22Rv1 (cell line): ENCODE results near the gene AMMECR1L.

Experiments used
- ZFX ChIP-seq: fragments of 450-650 bp; IDR thresholded peaks from 2 replicates; pipeline ENCODE4 v1.6.1; 2017; ENCODE audit warnings: antibody characterized with exemption, borderline replicate concordance
- TF ChIP-seq, protein P1 (sequence below): fragments of 450-650 bp; IDR thresholded peaks from 2 replicates; pipeline ENCODE4 v1.5.1; 2017; ENCODE audit warnings: mild to moderate bottlenecking

DNA sequence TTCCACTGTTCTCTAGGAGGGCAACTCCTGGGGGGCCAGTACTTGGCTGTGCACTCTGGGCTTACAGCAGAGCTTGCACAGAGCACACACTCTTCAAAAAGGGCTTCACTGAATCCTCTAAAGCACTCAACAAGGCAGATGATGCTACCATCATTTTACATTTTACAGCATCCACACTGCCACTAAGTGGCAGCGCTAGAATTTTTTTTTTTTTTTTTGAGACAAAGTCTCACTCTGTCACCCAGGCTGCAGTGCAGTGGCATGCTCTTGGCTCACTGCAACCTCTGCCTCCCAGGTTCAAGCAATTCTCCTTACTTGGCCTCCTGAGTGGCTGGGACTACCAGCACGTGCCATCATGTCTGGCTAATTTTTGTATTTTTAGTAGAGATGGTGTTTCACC is 8.6 kb downstream of the AMMECR1L start:
- TF ChIP-seq, protein P1, sequence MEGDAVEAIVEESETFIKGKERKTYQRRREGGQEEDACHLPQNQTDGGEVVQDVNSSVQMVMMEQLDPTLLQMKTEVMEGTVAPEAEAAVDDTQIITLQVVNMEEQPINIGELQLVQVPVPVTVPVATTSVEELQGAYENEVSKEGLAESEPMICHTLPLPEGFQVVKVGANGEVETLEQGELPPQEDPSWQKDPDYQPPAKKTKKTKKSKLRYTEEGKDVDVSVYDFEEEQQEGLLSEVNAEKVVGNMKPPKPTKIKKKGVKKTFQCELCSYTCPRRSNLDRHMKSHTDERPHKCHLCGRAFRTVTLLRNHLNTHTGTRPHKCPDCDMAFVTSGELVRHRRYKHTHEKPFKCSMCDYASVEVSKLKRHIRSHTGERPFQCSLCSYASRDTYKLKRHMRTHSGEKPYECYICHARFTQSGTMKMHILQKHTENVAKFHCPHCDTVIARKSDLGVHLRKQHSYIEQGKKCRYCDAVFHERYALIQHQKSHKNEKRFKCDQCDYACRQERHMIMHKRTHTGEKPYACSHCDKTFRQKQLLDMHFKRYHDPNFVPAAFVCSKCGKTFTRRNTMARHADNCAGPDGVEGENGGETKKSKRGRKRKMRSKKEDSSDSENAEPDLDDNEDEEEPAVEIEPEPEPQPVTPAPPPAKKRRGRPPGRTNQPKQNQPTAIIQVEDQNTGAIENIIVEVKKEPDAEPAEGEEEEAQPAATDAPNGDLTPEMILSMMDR = no peak
- no peak for TF ChIP-seq ZFX
